HepG2 (cell line): ENCODE data around the gene BACH1. TPM values are rescaled to one million over a fixed set of nuclear protein-coding genes. Genes with fewer than 3 reads are reported as not detected.
A peak's percentile ranks its signal among the peaks of the same experiment; 100 is the strongest.

Experiments used
- ATAC-seq: fragments of 200-7000 bp; cut with Tn5 transposase; 3 replicates; pipeline ENCODE4 v1.9.1; 2020; ENCODE audit warnings: mild to moderate bottlenecking, moderate library complexity
- BruUV-seq: library from RNA; stranded (reverse); fragments of 400-500 nt; replicated peaks from 2 replicates; lab custom pipeline; 2021; lab: Mats Ljungman, UMichigan
- CTCF ChIA-PET: fragments of 300-600 bp; formaldehyde crosslinking; extraction: SDS; loops from one replicate; lab custom pipeline; 2021; ENCODE audit warnings: low total read pairs, inconsistent platforms, low intra/inter-chr PET ratio; lab: Yijun Ruan, JAX
- POLR2A ChIA-PET: fragments of 350-600 bp; sonication (Branson Sonifier 250); formaldehyde crosslinking; loops from one replicate; lab custom pipeline; 2020; ENCODE audit warnings: antibody characterized with exemption, inconsistent platforms; lab: Yijun Ruan, JAX
- DNase-seq: peaks from one replicate; pipeline ENCODE4 v3.0.0-alpha.2; 2015; ENCODE audit warnings: low spot score
- FAIRE-seq: peaks from 3 replicates; lab custom pipeline; 2011; peaks lifted over from hg19 to GRCh38; lab: Jason Lieb, UNC
- H2AFZ ChIP-seq: one replicate; pipeline ENCODE4 v1.6.1; 2011; ENCODE audit warnings: low read length, inconsistent platforms
- H3K27ac ChIP-seq: fragments of 300-600 bp; 3 replicates; pipeline ENCODE4 v1.8.0; 2011; ENCODE audit warnings: mixed run types, mild to moderate bottlenecking, mixed read lengths, low read length, inconsistent platforms; ENCODE audit not compliant: insufficient read depth; ENCODE audit errors: extremely low read length
- H3K27me3 ChIP-seq, 2 experiments: fragments of 200-600 bp in 1 of 2; 2 replicates in 1 of 2; 3 replicates in 1 of 2; pipeline versions ENCODE4 v1.6.0 to v1.8.0; 2011; ENCODE audit warnings: low read length in 2 of 2, mild to moderate bottlenecking in 2 of 2, moderate library complexity in 2 of 2, inconsistent platforms in 1 of 2; ENCODE audit not compliant: insufficient read depth in 2 of 2, control insufficient read depth in 1 of 2
- H3K36me3 ChIP-seq, 2 experiments: fragments of 200-600 bp in 1 of 2; replicated peaks in 1 of 2; 2 replicates in 1 of 2; 3 replicates in 1 of 2; pipeline versions ENCODE4 v1.5.1 to v1.8.0; 2011; ENCODE audit warnings: low read length in 2 of 2, inconsistent platforms in 1 of 2; ENCODE audit not compliant: insufficient read depth in 2 of 2, control insufficient read depth in 1 of 2
- H3K4me1 ChIP-seq: 2 replicates; pipeline ENCODE4 v1.5.1; 2012; ENCODE audit warnings: low read length, inconsistent platforms; ENCODE audit not compliant: insufficient read depth
- H3K4me2 ChIP-seq: 2 replicates; pipeline ENCODE4 v1.6.0; 2011; ENCODE audit warnings: low read depth, low read length, inconsistent platforms
- H3K4me3 ChIP-seq, 3 experiments: fragments of 200-600 bp in 1 of 3; sonication (generic), shearing (Covaris generic) in 1 of 3; replicated peaks in 1 of 3; 2 replicates each; pipeline ENCODE4 v1.5.1; 2011 to 2016; ENCODE audit warnings: low read length in 3 of 3, inconsistent platforms in 2 of 3, low read depth in 2 of 3, mild to moderate bottlenecking in 2 of 3, control low read depth in 1 of 3, mixed read lengths in 1 of 3; ENCODE audit not compliant: insufficient read depth in 1 of 3
- H3K79me2 ChIP-seq: one replicate; pipeline ENCODE4 v1.6.1; 2011; ENCODE audit warnings: low read length, inconsistent platforms; ENCODE audit not compliant: insufficient read depth
- H3K9ac ChIP-seq: 2 replicates; pipeline ENCODE4 v1.6.0; 2011; ENCODE audit warnings: mild to moderate bottlenecking, low read depth, low read length, inconsistent platforms; ENCODE audit not compliant: insufficient read depth
- H3K9me3 ChIP-seq: 2 replicates; pipeline ENCODE4 v1.5.1; 2012; ENCODE audit warnings: mild to moderate bottlenecking, low read length
- H4K20me1 ChIP-seq: 2 replicates; pipeline ENCODE4 v1.6.0; 2011; ENCODE audit warnings: inconsistent platforms, mild to moderate bottlenecking, low read length, moderate library complexity; ENCODE audit not compliant: insufficient read depth
- ARNTL ChIP-seq: sonication (generic); formaldehyde crosslinking; IDR thresholded peaks from 2 replicates; pipeline ENCODE4 v1.4.0; 2020; ENCODE audit warnings: mild to moderate bottlenecking, missing genetic modification reagents
- PTBP1 ChIP-seq: fragments of 200-400 bp; formaldehyde crosslinking; IDR thresholded peaks from 2 replicates; pipeline ENCODE4 v1.6.1; 2018; ENCODE audit warnings: low read length, low read depth; ENCODE audit not compliant: poor library complexity, severe bottlenecking
- TRIM24 ChIP-seq: sonication (generic); formaldehyde crosslinking; IDR thresholded peaks from 2 replicates; pipeline ENCODE4 v1.8.0; 2022; ENCODE audit warnings: mild to moderate bottlenecking, missing genetic modification reagents
- TSC22D2 ChIP-seq: sonication (generic); formaldehyde crosslinking; IDR thresholded peaks from 2 replicates; pipeline ENCODE4 v1.5.1; 2020; ENCODE audit warnings: missing genetic modification reagents, mild to moderate bottlenecking, borderline replicate concordance
- ZBTB33 ChIP-seq: sonication (generic); formaldehyde crosslinking; IDR thresholded peaks from 2 replicates; pipeline ENCODE4 v1.4.0; 2020; ENCODE audit warnings: missing genetic modification reagents
- ZC3H4 ChIP-seq: sonication (generic); formaldehyde crosslinking; IDR thresholded peaks from 2 replicates; pipeline ENCODE4 v1.4.0; 2020; ENCODE audit warnings: missing genetic modification reagents, borderline replicate concordance
- ZNF496 ChIP-seq: sonication (generic); formaldehyde crosslinking; IDR thresholded peaks from 2 replicates; pipeline ENCODE4 v1.8.1; 2023; ENCODE audit warnings: mild to moderate bottlenecking, moderate library complexity, missing genetic modification reagents; ENCODE audit not compliant: insufficient replicate concordance
- ZNF678 ChIP-seq: sonication (generic); formaldehyde crosslinking; IDR thresholded peaks from 2 replicates; pipeline ENCODE4 v1.4.0; 2020; ENCODE audit warnings: mild to moderate bottlenecking, missing genetic modification reagents
- WGBS: methylation state at CpG from one replicate; pipeline ENCODE4 v1.1.6; 2017; ENCODE audit warnings: low lambda C conversion rate; 5-methylcytosine and 5-hydroxymethylcytosine counted together
- in situ Hi-C: cut with HindIII; loops from 2 replicates; pipeline ENCODE4 v1.10.0; 2017; ENCODE audit warnings: low pct_unique_long_range_greater_than_20kb; ENCODE audit not compliant: extremely low pct_ligation_motif_present
- intact Hi-C: fragments of 100-400 bp; cut with micrococcal nuclease; formaldehyde crosslinking; loops from one replicate; pipeline ENCODE4 v1.10.0; 2022; ENCODE audit not compliant: unreplicated experiment
- polyA plus RNA-seq, 8 experiments: library from polyadenylated mRNA; depleted of rRNA in 3 of 8; stranded (reverse) in 7 of 8; unstranded in 1 of 8; fragments of >200 nt; fragmentation: Illumina TruSeq in 4 of 8; extraction: Trizol in 4 of 8; gene quantifications; 2 replicates each; pipeline versions ENCODE4 v1.2.1 to v1.2.3, GENCODE V29; 2011 to 2016; ENCODE audit warnings: low read depth in 4 of 8, missing spikeins in 1 of 8, mixed read lengths in 1 of 8; ENCODE audit not compliant: insufficient read depth in 1 of 8
- total RNA-seq, 5 experiments: library from RNA; depleted of rRNA; stranded (reverse); fragments of >200 nt; fragmentation: Illumina TruSeq; extraction: Trizol; gene quantifications; 2 replicates each; pipeline ENCODE4 v1.2.3, GENCODE V29; 2016; ENCODE audit warnings: low read depth in 1 of 5

The BACH1 gene
- total and polyA plus RNA-seq, 2 of the 13 experiments (the other 11 are each of a cell fraction or from before 2014, with no cell fraction given), result 16.5 to 51.7 TPM

- FAIRE-seq (no peak), DNase-seq (no peak), ATAC-seq (no peak)
- Histone ChIP-seq H2AFZ (no peak overlapping the region), H4K20me1 (peaks cover 41% of the 10 kb centered on the region), H3K36me3 (peaks cover 10 to 25% of the 10 kb centered on the region in 2 experiments), H3K79me2 (peaks cover 78% of the 10 kb centered on the region), H3K4me2 (no peak overlapping the region), H3K4me3 (no peak overlapping the region), H3K9me3 (no peaks in the 10 kb centered on the region), H3K27ac (no peak overlapping the region), H3K9ac (no peak overlapping the region), H3K27me3 (no peaks in the 10 kb centered on the region), H3K4me1 (peaks cover 20% of the 10 kb centered on the region)
- no peak for TF ChIP-seq ARNTL (CRISPR knock-in tag)
- no peak for TF ChIP-seq TSC22D2 (CRISPR knock-in tag)
- peak; percentile 93 for TF ChIP-seq ZBTB33 (CRISPR knock-in tag)
- intact Hi-C loops, result no loop called here
- POLR2A ChIA-PET, result no interaction called here
- in situ Hi-C loops, result no loop called here
- CTCF ChIA-PET, result no interaction called here
- WGBS, result 96% methylated on average over 11 of the region's 11 CpGs
- no TSS peak for BruUV-seq
These were observed 22.5 kb downstream of the BACH1 start for GRCh38 chr21:29321217-29321616.

GRCh38 chr21:29321932-29322928 is 23.5 kb downstream of the BACH1 start:
- Histone ChIP-seq H3K27me3 (no peaks in the 10 kb centered on the region), H3K9me3 (no peaks in the 10 kb centered on the region), H4K20me1 (peaks cover 32% of the 10 kb centered on the region), H3K4me1 (peaks cover 20% of the 10 kb centered on the region), H3K9ac (no peak overlapping the region), H3K4me3 (no peak overlapping the region), H3K79me2 (peaks cover 71% of the 10 kb centered on the region), H3K4me2 (no peak overlapping the region), H3K27ac (no peak overlapping the region), H3K36me3 (peaks cover 14 to 35% of the 10 kb centered on the region in 2 experiments), H2AFZ (no peak overlapping the region)
- in situ Hi-C loops (no loop called here), intact Hi-C loops (no loop called here)
- no peak for ATAC-seq
- no peak for DNase-seq
- CTCF ChIA-PET, result no interaction called here
- POLR2A ChIA-PET, result no interaction called here
- BruUV-seq, result no TSS peak
- no peak for FAIRE-seq
- no peak for TF ChIP-seq PTBP1
- no peak for TF ChIP-seq ZNF678 (CRISPR knock-in tag)
- TF ChIP-seq TRIM24 (CRISPR knock-in tag), result no peak
- no peak for TF ChIP-seq ZNF496 (CRISPR knock-in tag)
- TF ChIP-seq ZC3H4 (CRISPR knock-in tag), result no peak
- WGBS, result 96% methylated on average over 11 of the region's 11 CpGs
